DND-41 (cell line): Measurements from ENCODE around the gene ATP2B3.

Experiments used
- ATAC-seq: fragments of 200-7000 bp; cut with Tn5 transposase; 3 replicates; pipeline ENCODE4 v1.9.1; 2021; ENCODE audit warnings: low read depth; ENCODE audit not compliant: insufficient read depth
- DNase-seq: peaks from one replicate; pipeline ENCODE4 v3.0.0-alpha.2; 2020
- H2AFZ ChIP-seq: 2 replicates; pipeline ENCODE4 v1.6.0; 2012; ENCODE audit warnings: low read depth, low read length
- H3K27ac ChIP-seq: 2 replicates; pipeline ENCODE4 v1.5.1; 2012; ENCODE audit warnings: low read length, inconsistent platforms
- H3K27me3 ChIP-seq: fragments of 200-600 bp; sonication (generic); 2 replicates; pipeline ENCODE4 v1.6.0; 2012; ENCODE audit warnings: low read length, mild to moderate bottlenecking, inconsistent platforms; ENCODE audit not compliant: insufficient read depth, poor library complexity
- H3K36me3 ChIP-seq: 2 replicates; pipeline ENCODE4 v1.5.1; 2012; ENCODE audit warnings: low read length, inconsistent platforms; ENCODE audit not compliant: insufficient read depth
- H3K4me1 ChIP-seq: 2 replicates; pipeline ENCODE4 v1.5.1; 2012; ENCODE audit warnings: mild to moderate bottlenecking, low read length; ENCODE audit not compliant: insufficient read depth
- H3K4me2 ChIP-seq: 2 replicates; pipeline ENCODE4 v1.6.0; 2012; ENCODE audit warnings: mild to moderate bottlenecking, moderate library complexity, low read length, inconsistent platforms; ENCODE audit not compliant: insufficient read depth
- H3K4me3 ChIP-seq, 2 experiments: fragments of 200-600 bp in 1 of 2; shearing (Covaris generic) in 1 of 2; 2 replicates each; pipeline ENCODE4 v1.5.1; 2012 to 2016; ENCODE audit warnings: inconsistent platforms in 2 of 2, low read length in 2 of 2, mild to moderate bottlenecking in 2 of 2, low read depth in 1 of 2, moderate library complexity in 1 of 2
- H3K79me2 ChIP-seq: 2 replicates; pipeline ENCODE4 v1.6.0; 2012; ENCODE audit warnings: low read length, inconsistent platforms; ENCODE audit not compliant: insufficient read depth
- H3K9ac ChIP-seq: 2 replicates; pipeline ENCODE4 v1.6.0; 2012; ENCODE audit warnings: low read depth, mild to moderate bottlenecking, inconsistent platforms, low read length, moderate library complexity
- H3K9me3 ChIP-seq: 2 replicates; pipeline ENCODE4 v1.5.1; 2012; ENCODE audit warnings: low read length, moderate library complexity, mild to moderate bottlenecking, inconsistent platforms; ENCODE audit not compliant: insufficient read depth, severe bottlenecking
- H4K20me1 ChIP-seq: 2 replicates; pipeline ENCODE4 v1.6.0; 2012; ENCODE audit warnings: low read length; ENCODE audit not compliant: insufficient read depth
- CTCF ChIP-seq: IDR thresholded peaks from 2 replicates; pipeline ENCODE4 v1.5.1; 2012; ENCODE audit warnings: borderline replicate concordance, low read length, moderate library complexity, mild to moderate bottlenecking; ENCODE audit not compliant: poor library complexity, severe bottlenecking; ENCODE audit errors: extremely low read depth
- EZH2 ChIP-seq: IDR thresholded peaks from 3 replicates; pipeline ENCODE4 v1.6.1; 2012; ENCODE audit warnings: borderline replicate concordance, low read depth, mild to moderate bottlenecking, moderate library complexity, low read length, inconsistent platforms; ENCODE audit not compliant: severe bottlenecking

The ATP2B3 gene

GRCh38 chrX:153470411-153471363 lies 46.8 kb upstream of the ATP2B3 start, which contains the start of gene HAUS7:
Gene HAUS7 (minus strand): TSS chrX:153470576. CDS start chrX:153470557, 19 bp downstream.
- Histone ChIP-seq H2AFZ (peak within 1 kb of the TSS; percentile 67), H3K79me2 (peaks cover 33% of the 10 kb centered on the region), H3K9me3 (no peaks in the 10 kb centered on the region), H4K20me1 (peaks cover 17% of the 10 kb centered on the region), H3K27me3 (no peaks in the 10 kb centered on the region), H3K4me1 (peaks cover 20% of the 10 kb centered on the region), H3K4me2 (peak within 1 kb of the TSS; percentile 92), H3K9ac (peak within 1 kb of the TSS; percentile 76), H3K4me3 (peak within 1 kb of the TSS; percentile 69 to 97), H3K36me3 (peaks cover 12% of the 10 kb centered on the region), H3K27ac (peak within 1 kb of the TSS; percentile 77)
- TF ChIP-seq CTCF (peak; percentile 81), EZH2 (no peak)
- DNase-seq: peak; percentile 88
- ATAC-seq: peak; percentile 87

GRCh38 chrX:153471663-153472280 lies 45.7 kb upstream of the ATP2B3 start:
- Histone ChIP-seq H3K36me3 (peaks cover 12% of the 10 kb centered on the region), H4K20me1 (peaks cover 15% of the 10 kb centered on the region), H2AFZ (0 out of 2 replicates have a peak overlapping the region, but pooled peaks have one; percentile 51), H3K27ac (no peak overlapping the region), H3K4me2 (no peak overlapping the region), H3K4me3 (no peak overlapping the region), H3K27me3 (no peaks in the 10 kb centered on the region), H3K4me1 (peaks cover 20% of the 10 kb centered on the region), H3K9ac (no peak overlapping the region), H3K79me2 (peaks cover 30% of the 10 kb centered on the region), H3K9me3 (no peaks in the 10 kb centered on the region)
- TF ChIP-seq CTCF (no peak), EZH2 (no peak)
- DNase-seq: no peak
- ATAC-seq: no peak

- peaks cover 15% of the 10 kb centered on the region for H4K20me1 ChIP-seq
- H2AFZ ChIP-seq: no peak overlapping the region
- TF ChIP-seq CTCF (no peak), EZH2 (no peak)
- H3K9ac ChIP-seq: no peak overlapping the region
- peaks cover 20% of the 10 kb centered on the region for H3K4me1 ChIP-seq
- no peak overlapping the region for H3K4me3 ChIP-seq
- H3K36me3 ChIP-seq: peaks cover 8% of the 10 kb centered on the region
- H3K27me3 ChIP-seq: no peaks in the 10 kb centered on the region
- ATAC-seq: no peak
- peaks cover 21% of the 10 kb centered on the region for H3K79me2 ChIP-seq
- no peak for DNase-seq
- no peak overlapping the region for H3K27ac ChIP-seq
- H3K9me3 ChIP-seq: no peaks in the 10 kb centered on the region
- no peak overlapping the region for H3K4me2 ChIP-seq
Observed at GRCh38 chrX:153473126-153473525, 44.3 kb upstream of the ATP2B3 start.
